Measurements from ENCODE around the gene CAMKK1.

GRCh38 chr17:3852561-3852960 is 40.3 kb downstream of the CAMKK1 start:
- TF ChIP-seq POLR2A (IDR thresholded peaks at IDR 0.05; ENCODE audit: low read depth, low read length) (no peak), FOS (IDR thresholded peaks at IDR 0.05; ENCODE audit: low read depth, low read length) (no peak), CEBPB (IDR thresholded peaks at IDR 0.05; ENCODE audit: low read depth, low read length) (no peak), USF2 (IDR thresholded peaks at IDR 0.05; ENCODE audit: low read depth, low read length) (no peak), SMC3 (IDR thresholded peaks at IDR 0.05; ENCODE audit: low read depth, low read length) (no peak), MXI1 (IDR thresholded peaks at IDR 0.05; ENCODE audit: borderline replicate concordance, low read depth, low read length) (no peak), RAD21 (IDR thresholded peaks at IDR 0.05; ENCODE audit: low read length) (no peak), MAZ (IDR thresholded peaks at IDR 0.05; ENCODE audit: borderline replicate concordance, low read depth, low read length) (no peak), MAFK (IDR thresholded peaks at IDR 0.05; ENCODE audit: low read depth, low read length) (no peak), BHLHE40 (IDR thresholded peaks at IDR 0.05; ENCODE audit: low read depth, low read length) (no peak)
- TF ChIP-seq, protein P1, sequence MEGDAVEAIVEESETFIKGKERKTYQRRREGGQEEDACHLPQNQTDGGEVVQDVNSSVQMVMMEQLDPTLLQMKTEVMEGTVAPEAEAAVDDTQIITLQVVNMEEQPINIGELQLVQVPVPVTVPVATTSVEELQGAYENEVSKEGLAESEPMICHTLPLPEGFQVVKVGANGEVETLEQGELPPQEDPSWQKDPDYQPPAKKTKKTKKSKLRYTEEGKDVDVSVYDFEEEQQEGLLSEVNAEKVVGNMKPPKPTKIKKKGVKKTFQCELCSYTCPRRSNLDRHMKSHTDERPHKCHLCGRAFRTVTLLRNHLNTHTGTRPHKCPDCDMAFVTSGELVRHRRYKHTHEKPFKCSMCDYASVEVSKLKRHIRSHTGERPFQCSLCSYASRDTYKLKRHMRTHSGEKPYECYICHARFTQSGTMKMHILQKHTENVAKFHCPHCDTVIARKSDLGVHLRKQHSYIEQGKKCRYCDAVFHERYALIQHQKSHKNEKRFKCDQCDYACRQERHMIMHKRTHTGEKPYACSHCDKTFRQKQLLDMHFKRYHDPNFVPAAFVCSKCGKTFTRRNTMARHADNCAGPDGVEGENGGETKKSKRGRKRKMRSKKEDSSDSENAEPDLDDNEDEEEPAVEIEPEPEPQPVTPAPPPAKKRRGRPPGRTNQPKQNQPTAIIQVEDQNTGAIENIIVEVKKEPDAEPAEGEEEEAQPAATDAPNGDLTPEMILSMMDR (conservative IDR thresholded peaks at IDR 0.05; ENCODE audit: low read depth, low read length), result no peak
